Tibial artery (tissue), 4 donors: Measurements from ENCODE around the gene UQCC2.
A peak's percentile ranks its signal among the peaks of the same experiment; 100 is the strongest.

ENCODE experiments used
- DNase-seq, 2 donors: peaks; one replicate each; pipeline ENCODE4 v3.0.0-alpha.2; 2019
- H3K27ac ChIP-seq, 2 donors: fragments of 200-600 bp; sonication (generic) in 1 of 2; 1 replicate in 1 of 2; 2 replicates in 1 of 2; pipeline ENCODE4 v1.5.1; 2018 to 2019; ENCODE audit warnings: mild to moderate bottlenecking in 1 of 2
- H3K27me3 ChIP-seq, 2 donors: fragments of 200-600 bp; sonication (generic) in 1 of 2; one replicate each; pipeline versions ENCODE4 v1.5.1 to v1.6.0; 2016 to 2019
- H3K36me3 ChIP-seq, 3 donors: fragments of 200-600 bp; sonication (generic) in 2 of 3; one replicate each; pipeline ENCODE4 v1.5.1; 2016 to 2019; ENCODE audit warnings: mild to moderate bottlenecking in 2 of 3
- H3K4me1 ChIP-seq, 4 donors: fragments of 200-600 bp; sonication (generic) in 2 of 4; 1 replicate in 3 of 4; 2 replicates in 1 of 4; pipeline ENCODE4 v1.5.1; 2016 to 2019
- H3K4me3 ChIP-seq, 2 donors: fragments of 200-600 bp; sonication (generic) in 1 of 2; 1 replicate in 1 of 2; 2 replicates in 1 of 2; pipeline ENCODE4 v1.5.1; 2018 to 2019; ENCODE audit warnings: mild to moderate bottlenecking in 2 of 2
- H3K9me3 ChIP-seq, 3 donors: fragments of 200-600 bp; sonication (generic) in 1 of 3; one replicate each; pipeline ENCODE4 v1.5.1; 2016 to 2019
- intact Hi-C: fragments of 100-400 bp; cut with DNase I; formaldehyde crosslinking; loops from one replicate; pipeline ENCODE4 v1.15.0; 2023; ENCODE audit warnings: low total_unique reads
- TF ChIP-seq, protein P1 (sequence below), 2 experiments: fragments of 200-600 bp in 1 of 2; fragments of 450-650 bp in 1 of 2; IDR thresholded peaks; one replicate each; pipeline ENCODE4 v1.5.1; 2017 to 2019; ENCODE audit warnings: antibody characterized with exemption in 2 of 2, mild to moderate bottlenecking in 1 of 2, moderate library complexity in 1 of 2

UQCC2 gene

GRCh38 chr6:33750244-33750991, 38.9 kb upstream of the UQCC2 start:
- H3K27ac ChIP-seq, result no peak overlapping the region
- H3K4me1 ChIP-seq, result peaks cover 0 to 8% (median 0%) of the 10 kb centered on the region in 4 donors
- no peak for DNase-seq
- peaks cover 0 to 19% of the 10 kb centered on the region in 2 donors for H3K27me3 ChIP-seq
- H3K9me3 ChIP-seq, result no peaks in the 10 kb centered on the region
- H3K4me3 ChIP-seq, result no peak overlapping the region
- TF ChIP-seq, protein P1, sequence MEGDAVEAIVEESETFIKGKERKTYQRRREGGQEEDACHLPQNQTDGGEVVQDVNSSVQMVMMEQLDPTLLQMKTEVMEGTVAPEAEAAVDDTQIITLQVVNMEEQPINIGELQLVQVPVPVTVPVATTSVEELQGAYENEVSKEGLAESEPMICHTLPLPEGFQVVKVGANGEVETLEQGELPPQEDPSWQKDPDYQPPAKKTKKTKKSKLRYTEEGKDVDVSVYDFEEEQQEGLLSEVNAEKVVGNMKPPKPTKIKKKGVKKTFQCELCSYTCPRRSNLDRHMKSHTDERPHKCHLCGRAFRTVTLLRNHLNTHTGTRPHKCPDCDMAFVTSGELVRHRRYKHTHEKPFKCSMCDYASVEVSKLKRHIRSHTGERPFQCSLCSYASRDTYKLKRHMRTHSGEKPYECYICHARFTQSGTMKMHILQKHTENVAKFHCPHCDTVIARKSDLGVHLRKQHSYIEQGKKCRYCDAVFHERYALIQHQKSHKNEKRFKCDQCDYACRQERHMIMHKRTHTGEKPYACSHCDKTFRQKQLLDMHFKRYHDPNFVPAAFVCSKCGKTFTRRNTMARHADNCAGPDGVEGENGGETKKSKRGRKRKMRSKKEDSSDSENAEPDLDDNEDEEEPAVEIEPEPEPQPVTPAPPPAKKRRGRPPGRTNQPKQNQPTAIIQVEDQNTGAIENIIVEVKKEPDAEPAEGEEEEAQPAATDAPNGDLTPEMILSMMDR (IDR thresholded peaks at IDR 0.05), result no peak
- H3K36me3 ChIP-seq, result no peaks in the 10 kb centered on the region
- intact Hi-C loops, result no loop called here

GRCh38 chr6:33749401-33749800, 37.9 kb upstream of the UQCC2 start:
- intact Hi-C loops, result no loop called here
- TF ChIP-seq, protein P1 (IDR thresholded peaks at IDR 0.05), result no peak
- Histone ChIP-seq H3K27ac (no peak overlapping the region), H3K4me3 (no peak overlapping the region), H3K27me3 (peaks cover 0 to 13% of the 10 kb centered on the region in 2 donors), H3K36me3 (no peaks in the 10 kb centered on the region), H3K4me1 (peaks cover 0 to 18% (median 5%) of the 10 kb centered on the region in 4 donors), H3K9me3 (no peaks in the 10 kb centered on the region)
- DNase-seq, result no peak

DNA sequence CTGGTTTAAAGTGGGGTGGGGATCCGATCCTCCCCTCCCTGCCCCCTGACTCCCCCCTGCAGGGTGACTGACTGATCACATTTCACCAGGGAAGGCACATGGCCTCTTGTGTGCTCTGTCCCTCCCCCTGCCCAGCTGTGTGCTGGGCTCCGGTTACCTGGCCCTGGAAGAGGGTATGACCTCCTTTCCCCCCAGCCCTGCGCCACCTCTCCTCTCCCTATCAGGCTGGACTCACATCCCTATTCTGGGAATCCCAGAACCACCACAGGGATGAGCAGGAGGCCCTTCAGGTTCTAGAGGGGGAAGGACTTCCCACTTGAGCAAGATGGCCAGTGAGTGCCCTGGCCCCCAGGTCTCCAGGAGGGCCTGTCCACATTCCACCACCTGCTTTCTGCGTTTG, 37.3 kb upstream of the UQCC2 start:
- no peaks in the 10 kb centered on the region for H3K36me3 ChIP-seq
- TF ChIP-seq, protein P1 (IDR thresholded peaks at IDR 0.05), result no peak
- H3K27me3 ChIP-seq, result peaks cover 0 to 16% of the 10 kb centered on the region in 2 donors
- intact Hi-C loops, result no loop called here
- H3K9me3 ChIP-seq, result no peaks in the 10 kb centered on the region
- H3K4me3 ChIP-seq, result no peak overlapping the region
- no peak overlapping the region for H3K27ac ChIP-seq
- peaks cover 0 to 21% (median 8%) of the 10 kb centered on the region in 4 donors for H3K4me1 ChIP-seq
- DNase-seq, result no peak

DNA sequence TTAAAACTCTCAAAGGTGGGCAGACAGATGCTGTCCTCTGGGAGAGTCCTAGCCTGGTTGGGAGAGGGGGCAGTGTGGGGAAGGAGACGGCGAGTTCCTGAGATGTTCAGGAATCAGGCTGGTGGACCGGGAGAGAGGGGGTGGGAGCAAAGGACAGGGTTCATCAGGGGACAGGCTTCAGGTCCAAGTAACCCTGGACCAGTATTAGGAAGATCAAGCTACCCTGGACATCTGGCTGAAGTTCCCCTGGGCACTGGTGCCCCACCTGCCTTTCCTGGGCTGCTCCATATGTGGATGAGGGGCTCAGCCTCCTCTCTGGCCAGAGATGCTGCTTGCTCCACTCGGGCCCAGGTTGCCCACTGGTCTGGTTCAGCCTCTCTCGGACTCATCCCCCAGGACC, 36.3 kb upstream of the UQCC2 start:
- no peak overlapping the region for H3K4me3 ChIP-seq
- H3K27me3 ChIP-seq, result peaks cover 0 to 21% of the 10 kb centered on the region in 2 donors
- DNase-seq, result no peak
- no peaks in the 10 kb centered on the region for H3K9me3 ChIP-seq
- H3K4me1 ChIP-seq, result peaks cover 0 to 21% (median 10%) of the 10 kb centered on the region in 4 donors
- no peaks in the 10 kb centered on the region for H3K36me3 ChIP-seq
- no peak overlapping the region for H3K27ac ChIP-seq
- intact Hi-C loops, result no loop called here
- TF ChIP-seq, protein P1 (IDR thresholded peaks at IDR 0.05), result no peak

- TF ChIP-seq, protein P1 (IDR thresholded peaks at IDR 0.05), result no peak
- H3K36me3 ChIP-seq, result no peaks in the 10 kb centered on the region
- H3K4me1 ChIP-seq, result peaks cover 0 to 21% (median 10%) of the 10 kb centered on the region in 4 donors
- H3K27ac ChIP-seq, result peak within 1 kb of the TSS; percentile 54 to 67
- peaks cover 0 to 23% of the 10 kb centered on the region in 2 donors for H3K27me3 ChIP-seq
- H3K4me3 ChIP-seq, result peak within 1 kb of the TSS; percentile 37 to 52
- no peaks in the 10 kb centered on the region for H3K9me3 ChIP-seq
- intact Hi-C loops, result no loop called here
- no peak for DNase-seq
These were observed 35.2 kb upstream of the UQCC2 start, which contains the start of gene IP6K3 for GRCh38 chr6:33746651-33747100. TSS of gene IP6K3 (minus strand) at chr6:33746905. CDS start at chr6:33735476, 11,429 bp downstream.
